ENCODE data around the gene LAIR1.
"Not testable (repeated sequence)": the region's sequence is repeated elsewhere in the genome, so short reads cannot be mapped to it uniquely, and the experiment has no call there.

LAIR1 gene

GRCh38 chr19:54375181-54375938 lies 10.6 kb upstream of the LAIR1 start:
- DNase-seq: not testable (repeated sequence)

- DNase-seq: no peak
These were observed 9.3 kb upstream of the LAIR1 start for GRCh38 chr19:54373781-54374631.

GRCh38 chr19:54371453-54371852 lies 6.7 kb upstream of the LAIR1 start:
- DNase-seq: not testable (repeated sequence)

GRCh38 chr19:54370434-54370796 lies 5.7 kb upstream of the LAIR1 start:
- not testable (repeated sequence) for DNase-seq

GRCh38 chr19:54369688-54370433 lies 5.1 kb upstream of the LAIR1 start:
- not testable (repeated sequence) for DNase-seq

GRCh38 chr19:54369082-54369687 lies 4.5 kb upstream of the LAIR1 start:
- DNase-seq: no peak

GRCh38 chr19:54366811-54367210 lies 2.1 kb upstream of the LAIR1 start:
- no peak for DNase-seq

- DNase-seq: not testable (repeated sequence)
These were observed 1.1 kb upstream of the LAIR1 start for GRCh38 chr19:54365798-54366197.

- not testable (repeated sequence) for DNase-seq
These were observed 2.9 kb downstream of the LAIR1 start for GRCh38 chr19:54361680-54362422.

- not testable (repeated sequence) for DNase-seq
These were observed 5.4 kb downstream of the LAIR1 start for GRCh38 chr19:54359149-54359820.

- DNase-seq: no peak
These were observed 7.3 kb downstream of the LAIR1 start for GRCh38 chr19:54357381-54357780.

- no peak for DNase-seq
These were observed 8.2 kb downstream of the LAIR1 start for GRCh38 chr19:54356444-54357056.

- DNase-seq: no peak
These were observed 9.1 kb downstream of the LAIR1 start for GRCh38 chr19:54355675-54356074.

- DNase-seq: no peak
These were observed 10.0 kb downstream of the LAIR1 start for GRCh38 chr19:54354761-54355160.

GRCh38 chr19:54352546-54352945 lies 12.2 kb downstream of the LAIR1 start:
- DNase-seq: no peak

- no peak for DNase-seq
These were observed 12.7 kb downstream of the LAIR1 start for GRCh38 chr19:54352041-54352440.

GRCh38 chr19:54351474-54351873 lies 13.3 kb downstream of the LAIR1 start:
- no peak for DNase-seq

- no peak for DNase-seq
These were observed 18.8 kb downstream of the LAIR1 start for GRCh38 chr19:54345938-54346386.

GRCh38 chr19:54343868-54344267 lies 20.9 kb downstream of the LAIR1 start:
- DNase-seq: no peak

GRCh38 chr19:54341295-54341694 lies 23.4 kb downstream of the LAIR1 start:
- DNase-seq: no peak
